GM18870 (cell line): ENCODE results near the gene PCSK7.

Source experiments
- ATAC-seq: cut with Tn5 transposase; IDR thresholded peaks from one replicate; pipeline ENCODE4 v1.9.1; 2021; ENCODE audit warnings: moderate library complexity; ENCODE audit not compliant: unreplicated experiment

PCSK7 gene

DNA sequence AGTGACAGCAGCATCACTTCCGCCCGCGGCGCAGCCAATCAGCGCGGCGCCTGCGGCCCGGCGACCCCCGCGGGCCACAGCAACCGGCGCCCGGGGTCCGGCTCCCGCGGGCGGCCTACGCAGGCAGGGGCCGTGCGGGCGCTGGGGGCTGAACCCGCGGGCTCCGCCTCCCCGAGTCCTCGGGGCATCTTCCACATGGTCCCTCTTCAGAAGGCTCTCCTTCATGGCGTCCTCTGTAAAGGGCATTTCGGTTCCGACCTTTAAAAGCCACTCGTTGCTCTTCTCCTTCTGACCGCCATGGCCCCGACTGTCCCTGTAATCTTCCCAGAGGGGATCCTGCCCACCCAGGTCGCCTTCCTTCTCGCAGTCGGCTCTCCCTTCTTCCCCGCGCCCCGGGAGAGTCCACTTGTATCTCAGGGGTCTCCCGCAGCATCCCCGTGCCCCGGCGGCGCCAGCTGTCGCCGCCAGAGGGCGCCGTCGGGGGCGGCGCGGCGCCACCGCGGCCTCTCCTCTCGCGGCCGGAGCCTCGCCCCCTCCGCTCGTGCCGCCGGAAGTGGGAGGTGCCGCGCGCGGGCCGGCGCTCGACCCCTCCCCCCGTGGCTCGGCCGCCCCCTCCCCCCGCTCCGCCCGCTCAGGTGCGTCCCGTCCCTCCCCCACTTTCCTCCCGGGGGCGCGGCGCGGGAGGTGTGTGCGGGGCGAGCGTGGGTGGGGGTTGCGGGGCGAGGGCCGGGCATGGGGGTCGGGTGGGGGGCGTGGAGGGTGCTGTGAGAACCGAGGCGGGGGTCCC is 412 bp upstream of the PCSK7 start, which contains the start of gene RNF214:
RNF214 (plus strand) TSS at position 580 of the 787 bp plus-strand sequence. CDS start 1,602 bp downstream, outside the sequence.
- peak; percentile 38 for ATAC-seq

GRCh38 chr11:117230999-117231841 is 653 bp downstream of the PCSK7 start:
- no peak for ATAC-seq

DNA sequence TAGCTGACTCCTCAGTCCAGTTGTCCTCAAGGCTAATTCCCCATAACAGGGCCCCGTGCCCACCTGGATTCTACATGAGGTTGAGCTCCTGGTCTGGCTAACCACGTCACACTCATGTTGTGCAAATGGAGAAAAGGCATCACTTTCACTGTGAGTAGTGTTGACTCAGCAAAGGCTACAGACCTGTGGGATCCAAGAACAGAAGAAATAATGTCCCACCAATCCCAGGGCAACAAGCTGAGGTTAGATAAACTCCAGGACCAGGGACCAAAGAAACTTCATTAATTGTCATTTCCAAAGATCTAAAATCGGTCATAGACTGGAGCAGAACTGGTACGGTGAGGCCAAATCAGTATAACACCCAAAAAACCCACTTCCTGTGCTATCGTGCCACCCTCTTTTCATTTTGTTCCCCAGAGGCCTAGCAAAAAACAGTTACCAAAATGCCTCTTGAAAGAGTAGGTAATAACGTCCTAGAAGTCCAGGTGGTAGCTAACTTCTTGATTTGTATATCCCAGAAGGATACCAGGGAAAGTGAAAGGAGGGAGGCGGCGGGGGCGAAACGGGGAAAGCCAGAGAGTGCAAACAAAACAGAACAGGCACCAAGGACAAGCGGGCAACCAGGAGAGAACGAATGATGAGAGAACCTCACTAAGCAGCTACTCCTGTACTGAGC is 1.4 kb downstream of the PCSK7 start:
- no peak for ATAC-seq

DNA sequence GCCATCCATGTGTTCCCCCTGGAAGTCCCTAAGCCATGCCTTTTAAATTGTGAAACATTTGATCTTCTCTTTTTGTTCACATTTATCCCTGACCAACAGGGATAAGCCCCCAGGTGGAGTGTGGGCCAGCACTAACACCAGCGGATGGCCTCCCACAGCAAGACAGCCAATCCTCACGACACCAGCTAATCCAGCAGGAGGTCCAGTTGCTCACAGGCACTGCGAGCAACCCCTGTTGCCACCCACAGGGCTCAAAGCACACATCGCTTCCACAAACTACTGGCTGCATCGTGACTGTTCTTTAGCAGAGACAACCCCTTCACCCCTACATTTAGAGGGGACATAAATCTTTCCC is 2.0 kb downstream of the PCSK7 start:
- no peak for ATAC-seq

DNA sequence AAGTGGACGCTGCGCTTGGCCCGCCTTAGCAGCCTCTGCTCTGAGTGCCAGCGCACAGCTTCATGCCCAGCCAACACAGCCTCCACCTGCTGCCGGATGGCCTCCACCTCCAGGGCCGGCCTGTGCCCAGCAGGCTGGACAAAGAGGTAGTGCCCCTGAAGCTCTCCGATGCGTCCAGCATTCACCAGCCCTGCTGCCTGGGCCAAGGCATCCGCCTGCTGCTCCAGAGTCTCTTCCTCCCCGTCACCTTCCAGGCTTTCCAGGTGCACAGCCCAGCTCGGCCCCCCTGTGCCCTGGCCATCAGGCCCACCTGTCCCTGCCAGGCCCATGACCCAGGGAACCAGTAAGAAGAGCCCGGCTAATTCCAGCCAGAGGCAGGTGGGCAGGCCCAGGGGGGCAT is 2.5 kb downstream of the PCSK7 start:
- ATAC-seq: no peak

- ATAC-seq: no peak
Observed at GRCh38 chr11:117228091-117228490, 3.8 kb downstream of the PCSK7 start.

GRCh38 chr11:117226388-117227385 is 5.2 kb downstream of the PCSK7 start:
- ATAC-seq: peak; percentile 50

DNA sequence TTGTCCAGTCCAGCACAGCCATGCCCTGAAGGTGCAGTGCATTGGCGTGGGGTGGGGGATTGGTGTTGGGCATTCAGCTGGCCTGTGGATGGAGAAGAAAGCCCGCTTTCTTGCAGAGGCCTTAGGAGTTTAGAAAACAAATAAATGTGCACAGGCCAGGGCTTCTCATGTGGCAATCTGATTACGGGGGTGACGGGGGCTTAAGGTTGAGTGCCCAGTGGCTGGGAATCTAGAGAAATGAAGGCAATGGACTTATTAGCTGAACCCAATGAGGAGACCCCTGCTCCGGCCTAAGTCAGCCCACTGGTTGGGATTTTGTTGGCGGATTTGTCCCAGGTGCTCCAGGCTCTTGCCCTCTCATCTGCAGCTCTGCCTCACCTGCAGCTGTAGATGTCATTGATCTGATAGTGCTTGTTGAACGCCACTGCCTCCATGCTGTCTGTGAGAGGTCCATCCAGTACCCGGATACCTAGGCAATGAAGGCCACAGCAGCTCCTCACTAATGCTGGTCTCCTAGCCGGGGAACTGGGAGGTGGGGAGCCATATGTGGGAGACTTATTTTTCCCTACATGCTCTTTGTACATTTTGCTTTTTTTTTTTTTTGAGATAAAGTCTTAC is 6.2 kb downstream of the PCSK7 start:
- ATAC-seq: no peak

DNA sequence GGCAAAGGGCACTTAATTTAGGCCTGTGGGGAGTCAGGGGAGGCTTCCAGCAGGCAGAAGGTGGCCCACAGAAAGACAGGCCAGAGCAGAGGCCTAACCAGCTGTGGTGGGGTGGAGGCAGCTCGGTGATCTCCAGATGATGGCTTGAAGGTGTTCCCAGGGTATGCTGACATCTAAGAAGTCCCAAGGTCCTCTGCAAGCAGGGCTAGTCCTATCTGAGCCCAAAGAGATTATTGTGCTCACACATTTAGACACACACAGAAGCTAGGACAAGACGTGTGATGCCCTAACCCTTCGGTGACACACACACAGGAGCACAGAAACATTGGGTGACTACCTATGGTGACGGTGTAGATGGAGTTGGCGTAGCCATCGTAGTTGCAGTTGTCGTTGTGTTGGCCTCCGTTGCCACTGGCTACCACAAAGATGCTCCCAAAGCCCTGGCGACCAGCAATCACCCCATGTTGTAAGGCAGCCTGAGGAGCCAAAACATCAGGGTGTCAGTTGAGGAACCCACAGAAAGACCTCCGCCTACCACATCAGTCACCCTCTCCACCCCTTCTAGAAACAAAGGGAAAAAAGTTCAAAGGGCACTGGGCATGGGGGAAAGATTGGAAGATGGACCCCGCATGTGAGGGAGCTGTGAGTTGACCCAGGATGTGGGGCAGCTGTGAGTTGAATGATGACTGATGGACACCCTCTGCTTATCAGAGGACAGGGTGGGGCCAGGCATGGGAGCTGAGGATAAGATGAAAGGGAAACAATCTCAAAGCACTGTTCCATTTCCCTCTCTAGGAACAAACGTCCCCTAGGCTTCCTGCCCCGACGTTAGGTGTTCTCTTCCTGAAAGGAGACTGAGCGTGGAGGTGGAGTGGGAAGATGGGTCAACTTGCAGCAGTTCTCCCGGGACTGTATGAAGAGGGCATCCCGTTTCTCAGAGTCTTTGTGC is 7.9 kb downstream of the PCSK7 start:
- ATAC-seq: no peak

GRCh38 chr11:117222991-117223740 is 8.7 kb downstream of the PCSK7 start:
- ATAC-seq: no peak

- ATAC-seq: no peak
Observed at GRCh38 chr11:117221775-117222517, 9.9 kb downstream of the PCSK7 start.

GRCh38 chr11:117220999-117221774 is 10.7 kb downstream of the PCSK7 start:
- no peak for ATAC-seq

DNA sequence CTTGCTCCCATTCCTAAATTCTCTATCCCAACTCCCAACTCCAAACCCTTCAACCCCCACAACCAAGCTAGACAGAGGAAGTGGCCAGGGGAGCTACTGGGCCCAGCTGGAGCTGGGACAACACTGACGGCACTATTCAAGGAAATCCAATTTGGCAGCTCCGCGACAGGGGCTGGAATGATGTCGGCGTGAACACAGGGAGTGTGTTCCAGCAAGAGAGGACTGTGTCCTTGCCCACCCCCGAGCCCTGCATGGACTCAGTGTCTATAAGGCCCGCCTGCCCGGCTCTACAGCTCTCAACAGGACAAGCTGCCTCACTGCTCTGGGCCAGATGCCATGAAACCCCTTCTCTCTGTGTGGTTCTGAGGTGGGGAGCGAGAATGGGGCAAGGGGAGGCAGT is 11.3 kb downstream of the PCSK7 start:
- ATAC-seq: no peak

GRCh38 chr11:117219995-117220394 is 11.9 kb downstream of the PCSK7 start:
- no peak for ATAC-seq

- ATAC-seq: no peak
Observed at GRCh38 chr11:117219455-117219854, 12.4 kb downstream of the PCSK7 start.

DNA sequence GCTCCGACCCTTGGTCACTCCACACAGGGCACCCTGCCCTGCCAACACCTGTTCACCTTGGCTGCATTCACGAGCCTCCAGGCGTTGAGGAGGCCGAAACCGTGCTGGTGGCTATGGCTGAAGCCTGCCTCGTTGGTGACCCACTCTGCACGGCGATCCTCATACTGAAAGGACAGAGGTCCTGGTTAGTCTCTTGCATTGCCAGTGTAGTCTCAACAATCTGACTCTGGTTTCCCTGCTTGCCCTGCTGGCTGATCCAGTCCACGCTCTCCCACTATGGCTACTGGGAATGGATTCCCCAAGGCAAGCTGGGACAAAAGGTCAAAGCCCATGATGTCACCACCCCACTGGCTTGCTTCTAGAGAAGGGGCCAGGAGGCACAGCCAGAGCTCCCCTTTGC is 12.9 kb downstream of the PCSK7 start:
- no peak for ATAC-seq
